Stimulated activated CD4-positive, alpha-beta T cell treated with anti-CD3 and anti-CD28 coated beads, Interleukin-2, amount 100 ng/mL, for 4 hours (primary cell): Measurements from ENCODE around the gene SUMO3.

Source experiments
- DNase-seq: peaks from one replicate; pipeline ENCODE4 v3.0.0-alpha.2; 2020; ENCODE audit warnings: low read depth

Gene SUMO3

DNA sequence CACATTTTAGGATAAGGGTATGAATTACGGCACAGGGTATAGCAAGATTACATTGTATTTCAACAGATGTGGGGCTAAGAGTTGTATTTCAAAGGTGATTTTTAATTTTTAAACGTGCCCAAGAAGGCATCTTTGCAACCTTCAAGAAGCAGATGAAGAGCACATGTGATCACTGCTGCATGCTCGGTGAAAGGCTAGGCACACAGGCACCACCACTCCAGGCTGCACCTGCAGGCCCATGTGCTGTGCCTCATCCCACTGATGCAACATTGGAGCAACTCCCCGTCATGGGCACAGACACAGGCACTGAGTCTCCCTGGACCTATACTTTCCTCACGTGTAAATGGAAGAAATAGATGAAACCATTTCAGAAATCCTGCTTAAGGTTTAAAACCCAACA is 39.8 kb downstream of the SUMO3 start:
- DNase-seq: no peak

DNA sequence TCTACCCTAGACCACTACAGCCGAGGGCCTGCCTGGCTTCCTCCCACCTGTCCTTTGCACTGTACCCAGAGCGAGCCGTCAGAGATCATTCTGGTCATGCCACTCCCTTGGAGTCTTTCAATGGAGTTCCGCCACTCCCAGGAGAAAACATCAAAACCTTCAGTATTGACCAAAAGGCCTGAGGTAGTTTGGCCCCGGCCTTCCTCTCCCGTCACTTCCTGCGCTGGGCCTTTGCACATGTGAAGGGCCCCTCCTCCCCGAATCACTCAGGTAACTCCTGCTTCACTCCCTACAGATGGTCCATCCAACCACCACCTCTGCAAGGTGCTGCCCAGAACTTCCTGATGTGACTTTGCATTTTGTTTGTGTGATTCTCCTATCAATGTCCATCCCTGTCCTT is 42.9 kb downstream of the SUMO3 start:
- no peak for DNase-seq

DNA sequence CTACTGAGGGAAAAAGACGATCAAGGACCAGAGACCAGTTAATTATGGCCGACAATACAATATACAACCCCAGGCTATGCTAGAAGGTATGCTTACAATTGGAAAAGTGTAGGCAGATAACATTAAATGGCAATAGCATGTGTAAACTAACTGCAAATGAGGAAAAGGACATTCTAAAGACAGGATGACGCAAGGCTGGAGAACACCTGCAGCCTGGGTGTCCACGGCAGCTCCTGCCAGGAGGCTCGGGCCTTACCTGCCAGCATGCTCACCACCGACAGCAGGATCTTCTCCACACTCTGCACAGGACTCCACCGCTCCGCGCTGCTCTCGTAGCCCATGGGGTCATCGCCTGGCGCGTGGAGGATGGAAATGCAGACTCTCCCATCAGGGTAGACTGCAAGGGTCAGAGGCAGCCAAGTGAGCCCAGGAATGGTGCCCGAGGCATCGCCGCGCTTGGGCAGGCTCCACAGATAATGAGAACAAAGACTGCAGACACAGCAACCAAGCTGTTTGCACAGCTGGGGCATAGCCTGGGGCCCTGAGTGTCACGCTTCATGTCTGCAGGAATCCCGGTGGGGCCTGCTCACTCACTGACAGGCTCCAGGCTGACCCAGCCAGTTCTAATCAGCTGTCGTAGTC is 44.5 kb downstream of the SUMO3 start:
- DNase-seq: no peak

DNA sequence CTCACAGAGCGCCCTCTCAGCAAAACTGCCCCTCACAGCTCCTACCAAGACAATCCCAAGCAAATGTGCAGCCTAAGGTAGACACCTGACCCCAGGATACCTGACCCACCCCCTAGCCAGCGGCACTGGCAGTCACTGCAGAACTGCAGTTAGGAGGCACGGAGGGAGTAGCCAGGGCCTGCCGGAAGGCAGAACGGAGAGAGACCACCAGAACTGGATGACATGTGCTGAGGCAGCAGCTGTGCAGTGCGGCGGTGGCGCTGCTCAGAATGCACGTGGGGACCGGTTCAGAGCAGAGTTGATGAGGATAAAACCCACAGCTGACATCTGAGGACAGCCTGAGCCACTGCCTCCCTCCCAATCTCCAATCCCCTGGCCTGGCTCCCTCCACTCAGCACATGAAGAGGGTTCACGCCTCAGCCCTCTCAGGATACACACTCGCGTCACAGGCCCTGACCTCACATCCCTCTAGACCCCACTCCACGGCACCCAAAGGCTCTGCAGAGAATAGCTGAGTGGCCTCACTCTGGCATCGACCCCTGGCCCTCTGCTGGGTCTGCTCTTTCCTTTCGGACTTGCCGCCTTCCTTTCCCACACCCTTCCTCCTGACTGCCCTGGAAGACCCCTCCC is 45.9 kb downstream of the SUMO3 start:
- DNase-seq: no peak

DNA sequence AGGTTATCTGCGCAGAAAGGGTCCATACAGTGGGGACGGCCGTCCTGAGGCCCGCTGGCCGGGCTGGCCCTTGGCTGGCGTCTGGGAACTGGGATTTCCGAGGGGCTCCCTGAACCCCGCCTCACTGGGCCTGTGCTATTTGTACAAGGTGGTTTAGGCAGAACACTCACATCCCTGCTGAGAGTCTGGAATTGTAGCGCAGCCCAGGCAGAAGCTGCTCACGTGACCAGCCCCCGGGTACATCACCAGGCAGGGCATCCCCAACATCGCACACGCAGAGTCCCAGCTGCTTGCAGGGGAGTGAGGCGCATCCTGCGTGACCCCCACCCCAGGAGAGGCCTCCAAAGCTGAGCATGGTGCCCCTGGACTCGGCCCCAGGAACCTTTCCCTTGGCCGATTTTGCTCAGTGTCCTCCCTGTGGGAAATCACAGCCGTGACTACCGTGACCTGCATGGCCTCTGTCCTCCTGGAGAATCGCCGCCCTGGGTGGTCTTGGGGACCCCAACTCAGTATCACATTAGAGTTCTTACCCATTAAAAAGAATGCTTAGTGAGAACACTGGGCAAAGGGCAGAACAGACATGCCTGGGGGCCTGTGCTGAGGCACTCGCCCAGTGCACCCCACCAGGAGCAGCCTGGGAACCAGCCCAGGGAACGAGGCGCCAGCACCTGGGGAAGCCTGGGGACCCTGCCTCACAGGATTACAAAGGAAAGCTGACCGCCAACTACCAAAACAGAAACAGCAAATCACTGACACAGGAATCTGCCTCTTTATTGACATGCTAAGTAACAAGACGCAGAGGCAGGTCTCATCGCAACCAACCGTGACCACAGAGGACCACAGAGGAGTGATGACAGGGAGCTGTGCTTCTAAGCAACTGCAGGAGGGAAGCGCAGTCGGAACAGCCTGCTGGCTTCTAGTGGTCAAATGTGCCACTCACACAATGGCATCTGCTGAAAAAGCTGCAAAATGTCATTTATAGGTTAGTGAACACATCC is 49.7 kb downstream of the SUMO3 start:
- DNase-seq: no peak

DNA sequence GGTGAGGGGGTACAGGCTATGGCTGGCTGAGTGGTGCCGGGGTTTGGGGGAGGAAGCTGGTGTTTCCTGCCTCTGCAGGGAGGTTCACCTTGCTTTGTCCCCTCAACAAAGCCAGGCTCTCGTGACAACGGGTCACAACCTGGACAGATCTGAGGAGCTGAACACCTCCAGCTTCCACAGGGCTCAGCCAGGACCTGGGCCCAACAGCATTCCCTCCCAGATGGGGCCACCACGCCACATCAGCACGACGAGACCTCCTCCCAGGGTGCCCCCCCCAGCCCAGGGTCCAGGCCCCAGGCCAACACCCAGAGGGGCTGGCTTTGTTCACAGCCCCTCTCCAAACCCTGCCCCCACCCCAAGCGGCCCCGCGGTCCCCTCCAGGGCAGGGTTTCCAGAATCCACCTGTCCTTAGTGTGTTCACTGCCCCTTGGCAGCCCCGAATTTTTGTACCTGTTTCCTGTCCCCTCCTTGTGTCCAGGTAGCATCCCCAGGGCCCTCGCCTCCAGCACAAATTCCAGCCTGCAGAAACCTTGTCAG is 51.0 kb downstream of the SUMO3 start:
- DNase-seq: no peak

DNA sequence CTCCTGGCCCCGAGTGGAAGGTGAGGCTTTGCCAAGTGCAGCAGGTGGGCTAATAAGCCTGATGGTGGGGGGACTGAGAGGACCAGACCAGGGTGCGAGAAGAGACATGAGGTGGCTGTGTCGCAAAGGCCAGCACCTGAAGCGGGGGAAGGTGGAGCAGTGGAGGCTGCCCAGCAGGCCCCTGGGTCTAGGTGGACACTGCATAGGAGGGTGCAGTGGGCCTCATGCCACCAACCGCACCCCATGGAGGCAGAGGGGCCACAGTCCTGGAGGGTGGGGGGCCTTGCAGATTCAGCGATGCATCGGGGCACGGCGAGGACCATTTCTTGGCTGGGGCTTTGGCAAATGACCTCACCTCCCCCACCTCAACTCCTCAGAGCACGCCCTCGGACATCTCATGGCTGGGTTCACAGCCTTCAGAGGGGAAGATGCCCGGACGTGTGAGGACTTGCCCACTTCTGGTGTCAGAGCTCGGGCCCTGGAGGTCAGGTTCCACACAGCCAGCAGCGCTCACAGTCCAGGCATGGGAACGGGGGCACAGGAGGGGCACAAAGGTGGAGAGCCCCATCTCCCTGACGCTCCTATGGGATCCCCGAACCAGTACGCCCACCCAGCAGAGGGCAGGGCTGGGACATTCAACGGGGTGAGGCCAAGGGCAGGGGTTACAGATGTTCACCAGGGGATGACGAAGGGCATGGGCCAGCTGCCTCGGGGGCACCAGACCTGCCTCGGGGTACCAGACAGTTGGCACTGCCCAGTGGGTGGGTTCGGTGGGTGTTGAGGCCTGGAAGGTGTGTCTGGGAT is 51.6 kb downstream of the SUMO3 start:
- DNase-seq: no peak

DNA sequence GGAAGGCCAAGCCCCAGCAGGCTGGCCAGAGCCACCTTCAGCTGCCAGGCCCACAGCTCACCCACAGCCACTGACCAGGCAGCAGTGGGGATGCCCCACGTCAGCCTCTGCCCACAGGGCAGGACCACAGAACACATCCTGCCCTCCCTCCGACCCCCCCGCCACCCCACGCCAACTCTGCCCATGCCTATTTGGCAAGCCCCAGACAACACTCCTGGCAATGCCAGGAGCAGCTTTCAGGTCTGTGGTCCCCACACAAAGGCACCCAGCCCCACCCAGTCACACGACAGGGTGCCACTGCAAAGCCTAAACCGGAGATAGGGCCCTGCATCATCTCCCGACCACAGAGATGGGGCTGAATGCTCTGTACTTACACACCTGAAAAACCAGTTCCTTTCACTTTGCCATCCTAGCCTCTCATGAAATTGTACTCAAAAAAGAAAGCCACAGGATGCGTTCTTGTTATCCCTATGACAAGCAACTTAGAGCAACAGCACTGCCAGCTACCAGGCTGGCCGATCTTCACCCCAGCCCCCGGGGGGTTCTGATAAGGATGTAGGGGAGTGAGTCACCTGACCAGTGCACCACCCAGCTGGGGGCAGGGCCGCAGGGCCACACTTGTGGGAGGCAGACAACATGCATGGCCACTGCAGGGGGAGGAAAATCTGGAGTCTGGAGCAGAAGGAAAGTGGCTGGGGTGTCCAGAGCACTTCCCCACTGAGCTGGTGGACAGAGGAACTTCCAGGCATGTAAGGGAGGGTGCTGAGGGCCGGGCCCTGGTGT is 52.4 kb downstream of the SUMO3 start:
- no peak for DNase-seq

DNA sequence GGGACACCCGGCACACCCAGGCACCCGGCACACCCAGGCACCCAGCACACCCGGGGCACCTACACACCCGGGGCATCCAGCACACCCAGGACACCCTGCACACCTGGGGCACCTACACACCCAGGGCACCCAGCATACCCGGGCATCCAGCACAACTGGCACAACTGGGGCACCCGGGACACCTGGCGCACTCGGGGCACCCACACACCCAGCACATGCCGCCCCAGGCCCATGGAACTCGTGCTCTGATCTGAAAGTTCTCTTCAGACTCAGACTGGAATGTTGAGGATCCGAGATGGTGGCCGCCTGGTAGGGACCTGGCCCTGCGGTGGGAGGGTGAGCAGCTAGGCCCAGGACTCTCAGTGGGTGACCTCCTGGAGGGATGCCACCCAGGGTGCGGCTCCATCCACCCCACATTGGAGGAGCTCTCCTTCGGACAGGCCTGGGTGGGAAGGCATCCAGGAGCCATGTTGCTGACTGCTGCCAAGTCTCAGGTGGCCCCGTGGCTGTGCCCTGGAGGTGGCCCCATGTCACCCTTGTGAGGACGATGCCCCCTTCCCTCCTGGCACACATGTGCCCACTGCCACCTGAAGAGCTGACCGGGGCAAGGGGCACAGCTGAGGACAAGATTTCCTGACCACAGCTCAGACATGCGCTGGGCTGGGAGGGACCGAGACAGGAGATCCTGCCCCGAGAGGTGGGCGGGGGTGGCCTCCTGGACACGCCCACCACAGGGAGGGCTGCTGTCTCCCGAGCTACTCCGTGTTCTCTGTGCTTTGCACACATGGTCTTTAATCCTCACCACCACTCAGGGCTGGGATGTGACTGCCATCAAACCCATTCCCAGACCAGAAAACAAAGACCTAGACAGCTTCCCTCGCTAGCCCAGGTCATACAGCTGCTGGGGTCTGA is 53.3 kb downstream of the SUMO3 start:
- no peak for DNase-seq

DNA sequence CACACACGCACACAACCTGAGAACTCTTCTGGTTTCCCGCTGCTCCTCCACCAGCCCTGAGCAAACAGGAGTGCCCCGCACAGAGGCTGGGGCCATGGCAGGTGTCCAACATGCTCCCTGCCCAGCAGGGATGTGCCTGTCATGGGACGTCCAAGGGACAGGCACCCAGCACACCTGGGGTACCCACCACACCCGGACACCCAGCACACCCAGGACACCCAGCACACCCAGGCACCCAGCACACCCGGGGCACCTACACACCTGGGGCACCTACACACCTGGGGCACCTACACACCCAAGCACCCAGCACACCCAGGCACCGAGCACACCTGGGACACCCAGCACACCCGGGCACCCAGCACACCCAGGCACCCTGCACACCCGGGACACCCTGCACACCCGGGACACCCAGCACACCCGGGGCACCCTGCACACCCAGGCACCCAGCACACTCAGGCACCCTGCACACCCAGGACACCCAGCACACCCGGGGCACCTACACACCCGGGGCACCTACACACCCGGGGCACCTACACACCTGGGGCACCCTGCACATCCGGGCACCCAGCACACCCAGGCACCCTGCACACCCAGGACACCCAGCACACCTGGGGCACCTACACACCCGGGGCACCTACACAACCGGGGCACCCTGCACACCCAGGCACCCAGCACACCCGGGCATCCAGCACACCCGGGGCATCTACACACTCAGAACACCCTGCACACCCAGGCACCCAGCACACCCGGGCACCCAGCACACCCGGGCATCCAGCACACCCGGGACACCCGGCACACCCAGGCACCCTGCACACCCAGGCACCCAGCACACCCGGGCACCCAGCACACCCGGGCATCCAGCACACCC is 54.2 kb downstream of the SUMO3 start:
- no peak for DNase-seq

DNA sequence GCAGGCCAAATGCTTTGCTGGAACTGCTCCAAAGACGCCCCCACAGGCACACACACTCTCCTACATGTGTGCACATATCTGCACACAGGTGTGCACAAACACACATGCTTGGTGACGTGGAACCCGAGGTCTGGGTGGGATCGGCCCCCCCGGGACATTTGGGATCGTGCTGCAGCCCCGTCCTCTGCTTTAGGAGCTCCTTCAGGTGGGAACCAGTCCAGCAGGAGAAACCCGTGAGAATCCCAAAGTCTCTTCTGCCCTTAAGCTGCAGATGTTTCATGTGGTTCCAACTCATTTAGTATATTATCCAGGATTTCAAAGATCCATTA is 54.8 kb downstream of the SUMO3 start:
- no peak for DNase-seq

DNA sequence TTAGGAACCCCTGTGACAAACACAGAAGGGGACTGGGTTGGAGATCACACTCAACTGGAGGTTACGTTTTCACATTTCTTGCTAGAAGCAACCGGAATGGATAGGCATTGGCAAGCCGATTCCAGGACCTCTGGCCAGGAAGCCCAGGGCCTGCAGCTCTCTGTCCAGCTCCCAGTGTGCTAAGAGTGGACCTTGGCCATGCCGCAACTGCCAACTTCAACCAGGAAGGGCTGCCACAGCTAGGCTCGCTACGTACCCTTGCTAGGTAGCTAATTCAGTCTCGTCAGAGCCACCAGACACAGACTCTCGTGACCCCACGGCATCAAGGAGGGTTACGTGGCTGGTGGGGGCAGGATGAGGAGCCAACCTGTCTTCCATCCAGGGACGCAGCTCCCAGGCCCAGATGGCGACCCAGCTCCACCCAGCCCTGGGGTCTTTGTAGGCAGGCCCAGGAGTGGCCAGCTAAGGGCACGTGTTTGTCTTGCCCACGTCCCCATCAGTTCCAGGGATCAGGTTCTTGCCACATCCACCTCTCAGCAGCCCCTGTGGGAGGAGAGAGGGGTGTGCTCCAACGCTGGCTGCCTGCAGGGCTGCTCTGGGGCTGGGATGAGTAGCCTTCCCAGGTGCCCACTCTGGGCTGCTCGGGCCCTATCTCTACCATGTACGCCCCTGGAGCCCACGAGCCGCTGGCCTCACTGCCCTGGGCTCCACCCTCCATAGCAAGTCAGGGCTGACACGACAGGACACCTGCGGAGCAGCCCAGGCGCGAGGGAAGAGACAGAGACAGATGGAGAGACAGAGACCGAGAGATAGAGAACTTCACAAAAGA is 55.4 kb downstream of the SUMO3 start:
- DNase-seq: no peak

DNA sequence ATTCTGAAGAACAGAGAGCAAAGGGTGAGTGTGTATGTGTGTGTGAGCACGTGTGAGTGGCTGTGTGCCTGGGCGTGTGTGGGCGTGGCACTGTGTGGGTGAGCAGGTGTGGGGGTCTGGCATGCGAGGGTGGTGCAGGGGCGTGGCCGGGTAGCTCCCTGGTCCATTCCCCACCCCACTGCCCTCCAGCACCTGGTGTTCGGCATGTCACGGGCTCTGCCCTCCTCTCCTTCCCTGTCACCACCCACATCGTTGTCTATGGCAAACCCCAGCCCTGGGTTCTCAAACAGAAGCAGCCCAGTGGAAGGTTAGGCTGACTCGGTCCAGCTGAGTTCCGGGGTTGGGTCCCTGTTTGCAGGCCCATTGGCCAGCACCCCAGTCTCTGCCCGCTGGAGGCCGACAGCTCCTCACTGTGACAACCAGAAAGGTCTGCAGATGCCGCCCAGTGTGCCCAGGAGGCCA is 56.1 kb downstream of the SUMO3 start:
- DNase-seq: no peak

DNA sequence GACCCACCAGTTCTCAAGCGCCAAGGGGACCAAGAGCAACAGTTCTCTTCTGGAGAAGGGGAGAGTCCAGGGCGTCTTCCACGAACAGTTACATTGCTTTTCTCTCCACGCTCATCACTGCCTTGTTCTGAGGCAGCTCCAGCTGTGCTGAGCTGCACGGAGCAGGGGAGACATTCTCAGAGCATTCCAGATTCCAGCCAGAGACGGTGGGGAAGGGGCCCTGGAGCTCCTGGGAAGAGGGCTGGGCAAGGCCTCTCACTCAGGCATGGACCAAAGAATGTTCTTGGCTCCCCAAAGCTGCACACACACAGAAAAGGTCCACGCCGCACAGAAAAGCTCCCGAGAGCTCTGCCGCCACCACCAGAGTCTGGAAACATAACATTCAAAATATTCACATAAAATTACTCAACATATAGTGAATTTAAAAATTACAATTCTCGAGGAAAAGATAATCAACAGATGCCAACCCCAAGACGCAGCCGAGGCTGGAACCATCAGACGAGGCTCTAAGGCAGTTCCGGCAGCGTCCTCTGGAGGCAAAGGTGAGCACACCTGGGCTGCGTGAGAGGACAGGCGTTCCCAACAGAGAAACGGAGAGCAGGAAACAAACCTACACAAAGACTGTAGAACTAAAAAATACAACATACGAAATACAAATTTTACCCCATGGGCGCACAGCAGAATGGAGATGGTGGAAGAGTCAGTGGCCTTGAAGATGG is 56.7 kb downstream of the SUMO3 start:
- no peak for DNase-seq

DNA sequence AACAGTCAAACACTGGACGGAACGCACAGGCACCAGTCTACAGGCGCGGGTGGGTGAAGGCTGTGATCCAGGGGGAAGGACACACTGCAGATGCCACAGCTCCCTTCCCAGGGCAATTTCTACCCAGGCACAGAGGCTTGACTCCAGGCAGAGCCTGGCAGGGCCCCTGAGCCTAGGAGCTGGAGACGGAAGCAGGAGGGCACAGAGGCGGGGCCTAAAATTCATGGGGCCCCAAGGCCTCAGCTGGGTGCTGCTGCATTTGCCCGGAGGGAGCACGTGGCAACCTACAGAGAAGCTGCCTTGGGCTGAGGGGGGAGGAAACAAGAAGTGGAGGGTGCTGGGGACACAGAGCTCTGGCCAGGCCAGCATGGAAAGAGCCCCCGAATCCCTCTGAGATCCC is 57.5 kb downstream of the SUMO3 start:
- no peak for DNase-seq

DNA sequence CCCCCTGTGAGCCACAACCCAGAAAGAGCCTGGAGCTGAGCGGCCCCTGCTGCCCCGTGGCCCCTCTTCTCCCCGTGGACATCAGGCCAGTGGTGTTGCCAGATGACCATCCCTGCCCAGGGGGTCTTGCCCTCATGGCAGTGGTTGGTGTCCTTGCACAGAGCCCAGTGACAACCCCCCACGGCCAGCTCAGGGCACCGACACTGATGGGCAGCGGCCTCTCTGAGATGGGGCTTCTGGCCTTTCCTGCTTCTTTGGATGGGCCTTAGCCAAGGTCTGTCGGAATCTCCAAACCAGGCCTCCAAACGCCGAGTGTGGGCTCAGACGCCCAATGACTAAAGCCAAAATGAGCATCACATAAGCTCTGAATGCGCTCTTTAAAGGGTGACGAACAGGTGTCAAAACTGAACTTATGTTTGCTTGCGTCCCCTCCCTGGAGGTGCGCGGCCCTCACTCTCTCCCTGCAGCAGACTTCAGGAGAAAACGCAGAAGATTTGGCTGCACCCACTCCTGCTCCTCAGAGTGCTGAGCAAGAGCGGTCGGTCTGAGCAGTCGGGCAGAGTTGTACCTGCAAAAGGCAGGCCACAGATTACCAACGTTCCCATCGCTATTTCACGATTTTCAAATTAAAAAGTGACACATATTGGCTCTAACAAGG is 58.1 kb downstream of the SUMO3 start:
- DNase-seq: no peak
